ENCODE data around the gene GTPBP2.

- no peak for TF ChIP-seq POLR2A (IDR thresholded peaks at IDR 0.05; ENCODE audit: low read length)
- no peak for TF ChIP-seq GATA1 (IDR thresholded peaks at IDR 0.05; ENCODE audit: low read depth, low read length)
These were observed 40.2 kb upstream of the GTPBP2 start for GRCh38 chr6:43669050-43669921.

All from erythroblast (primary cell).